Measurements from ENCODE around the gene CPB2.

DNA sequence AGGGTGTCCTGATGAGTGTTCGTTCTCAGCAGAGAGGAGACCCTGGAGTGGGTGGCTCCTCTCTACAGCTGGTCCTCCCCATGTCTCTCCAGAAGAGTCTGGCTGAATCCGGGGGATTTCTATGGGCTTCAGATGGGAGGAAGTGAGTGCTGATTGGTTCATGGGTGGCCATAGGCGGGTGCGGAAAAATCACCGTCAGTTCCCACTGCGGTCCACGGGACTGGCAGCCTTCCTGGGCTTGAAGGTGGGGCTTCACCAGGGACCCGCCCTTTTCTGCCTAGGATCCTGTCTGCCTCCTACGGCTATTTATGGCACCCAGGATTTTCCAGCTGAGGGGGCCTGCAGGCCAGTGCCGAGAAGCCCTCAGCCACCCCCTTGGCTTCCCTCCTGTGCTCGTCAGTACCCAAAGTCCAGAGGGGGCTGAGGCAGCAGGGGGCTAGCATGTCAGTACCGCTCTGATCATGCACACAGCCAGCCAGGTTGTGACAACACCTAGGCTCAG, 18.4 kb downstream of the CPB2 start:
- no peak for TF ChIP-seq EP300 (IDR thresholded peaks at IDR 0.05)
- TF ChIP-seq, protein P1, sequence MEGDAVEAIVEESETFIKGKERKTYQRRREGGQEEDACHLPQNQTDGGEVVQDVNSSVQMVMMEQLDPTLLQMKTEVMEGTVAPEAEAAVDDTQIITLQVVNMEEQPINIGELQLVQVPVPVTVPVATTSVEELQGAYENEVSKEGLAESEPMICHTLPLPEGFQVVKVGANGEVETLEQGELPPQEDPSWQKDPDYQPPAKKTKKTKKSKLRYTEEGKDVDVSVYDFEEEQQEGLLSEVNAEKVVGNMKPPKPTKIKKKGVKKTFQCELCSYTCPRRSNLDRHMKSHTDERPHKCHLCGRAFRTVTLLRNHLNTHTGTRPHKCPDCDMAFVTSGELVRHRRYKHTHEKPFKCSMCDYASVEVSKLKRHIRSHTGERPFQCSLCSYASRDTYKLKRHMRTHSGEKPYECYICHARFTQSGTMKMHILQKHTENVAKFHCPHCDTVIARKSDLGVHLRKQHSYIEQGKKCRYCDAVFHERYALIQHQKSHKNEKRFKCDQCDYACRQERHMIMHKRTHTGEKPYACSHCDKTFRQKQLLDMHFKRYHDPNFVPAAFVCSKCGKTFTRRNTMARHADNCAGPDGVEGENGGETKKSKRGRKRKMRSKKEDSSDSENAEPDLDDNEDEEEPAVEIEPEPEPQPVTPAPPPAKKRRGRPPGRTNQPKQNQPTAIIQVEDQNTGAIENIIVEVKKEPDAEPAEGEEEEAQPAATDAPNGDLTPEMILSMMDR (IDR thresholded peaks at IDR 0.05), result no peak
